Measurements from ENCODE around the gene MC5R.
A peak's percentile ranks its signal among the peaks of the same experiment; 100 is the strongest.

Gene MC5R

DNA sequence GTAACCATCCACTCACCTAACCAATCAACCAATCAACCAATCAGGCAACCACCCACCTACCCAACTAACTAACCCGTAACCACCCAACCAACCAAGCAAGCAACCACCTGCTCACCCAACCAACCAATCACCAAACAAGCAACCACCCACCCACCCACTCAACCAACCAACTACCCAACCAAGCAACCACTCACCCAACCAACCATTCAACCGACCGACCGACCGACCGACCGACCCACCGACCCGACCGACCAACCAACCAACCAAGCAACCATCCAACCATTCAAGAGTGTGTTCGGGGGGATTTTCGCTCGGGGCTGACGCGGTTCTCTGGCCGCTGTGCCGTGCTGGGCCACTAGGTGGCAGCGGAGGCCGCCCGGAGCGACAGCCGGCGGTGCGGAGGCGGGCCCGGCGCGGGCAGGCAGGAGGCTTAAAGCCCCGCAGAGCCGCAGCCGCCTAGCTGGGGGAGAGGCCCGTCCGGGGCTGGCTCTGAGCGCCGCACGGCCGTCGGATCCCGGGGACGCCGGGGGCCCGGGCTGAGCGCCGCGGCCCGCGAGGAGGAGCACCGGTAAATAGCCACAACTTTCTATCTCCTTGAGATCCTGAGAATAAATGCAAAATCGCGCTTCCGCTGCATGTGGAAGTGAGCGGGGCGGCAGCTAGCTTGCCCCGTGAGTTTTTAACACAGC, at the start of gene MC5R:
TSS of gene MC5R (plus strand) at position 443 of the 689 bp plus-strand sequence. CDS start 1,617 bp downstream, outside the sequence.
- Histone ChIP-seq H3K27ac (ENCODE audit: low read depth, low read length) (no peak within 1 kb of the TSS), H3K9me3 (ENCODE audit: low read length) (no peaks in the 10 kb centered on the region), H3K4me3 (ENCODE audit: low read depth in 1 of 2, low read length in 2 of 2) (peak within 1 kb of the TSS in 1 of 2 donors; percentile 21), H3K4me1 (ENCODE audit: insufficient read depth, low read length) (peaks cover 4% of the 10 kb centered on the region), H3K9ac (ENCODE audit: low read length) (no peak within 1 kb of the TSS), H3K27me3 (ENCODE audit: control insufficient read depth in 1 of 2, insufficient read depth in 2 of 2, low read length in 2 of 2) (peaks cover 0 to 5% of the 10 kb centered on the region in 2 donors), H3K36me3 (ENCODE audit: insufficient read depth, low read length) (no peaks in the 10 kb centered on the region)

DNA sequence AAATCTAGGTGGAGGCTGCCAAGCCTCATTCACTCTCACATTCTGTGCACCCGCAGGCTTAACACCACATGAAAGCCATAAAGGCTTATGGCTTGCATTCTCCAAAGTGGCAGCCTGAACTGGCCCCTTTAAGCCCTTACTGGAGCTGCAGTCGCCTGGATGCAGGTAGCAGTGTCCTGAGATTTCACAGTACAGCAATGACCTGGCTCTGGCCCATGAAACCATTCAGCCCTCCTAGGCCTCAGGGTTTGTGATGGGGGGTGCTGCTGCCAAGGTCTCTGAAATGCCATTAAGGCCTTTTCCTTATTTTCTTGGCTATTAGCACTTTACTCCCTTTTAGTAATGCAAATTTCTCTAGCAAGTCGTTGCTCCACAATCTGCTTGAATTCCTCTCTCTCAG, 48.9 kb upstream of the MC5R start:
- no peaks in the 10 kb centered on the region for H3K4me1 ChIP-seq (ENCODE audit: insufficient read depth, low read length)
- no peak overlapping the region for H3K27ac ChIP-seq (ENCODE audit: low read depth, low read length)
- no peak overlapping the region for H3K9ac ChIP-seq (ENCODE audit: low read length)
- no peaks in the 10 kb centered on the region for H3K27me3 ChIP-seq (ENCODE audit: control insufficient read depth in 1 of 2, insufficient read depth in 2 of 2, low read length in 2 of 2)
- H3K9me3 ChIP-seq (ENCODE audit: low read length) = no peaks in the 10 kb centered on the region
- no peaks in the 10 kb centered on the region for H3K36me3 ChIP-seq (ENCODE audit: insufficient read depth, low read length)
- no peak overlapping the region for H3K4me3 ChIP-seq (ENCODE audit: low read depth in 1 of 2, low read length in 2 of 2)

DNA sequence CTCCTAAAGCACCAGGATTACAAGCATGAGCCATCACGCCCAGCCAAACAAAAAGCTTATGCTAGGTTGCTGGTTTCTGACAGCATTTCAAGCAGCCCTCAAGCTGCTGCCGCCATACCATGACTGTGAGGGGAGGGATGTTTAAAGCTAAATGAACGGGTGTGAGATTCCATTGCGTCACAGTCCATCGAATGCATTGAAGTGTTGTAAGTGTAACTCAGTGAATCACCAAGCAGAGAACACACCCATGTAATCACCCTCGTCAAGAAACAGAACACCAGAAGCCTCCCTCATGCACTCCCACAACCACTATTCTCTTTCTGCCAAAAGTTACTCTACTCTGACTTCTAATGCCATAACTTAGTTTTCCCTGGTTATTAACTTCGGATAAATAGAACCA, 32.8 kb upstream of the MC5R start:
- Histone ChIP-seq H3K9ac (ENCODE audit: low read length) (no peak overlapping the region), H3K27ac (ENCODE audit: low read depth, low read length) (no peak overlapping the region), H3K27me3 (ENCODE audit: control insufficient read depth in 1 of 2, insufficient read depth in 2 of 2, low read length in 2 of 2) (no peaks in the 10 kb centered on the region), H3K36me3 (ENCODE audit: insufficient read depth, low read length) (no peaks in the 10 kb centered on the region), H3K9me3 (ENCODE audit: low read length) (no peaks in the 10 kb centered on the region), H3K4me3 (ENCODE audit: low read depth in 1 of 2, low read length in 2 of 2) (no peak overlapping the region), H3K4me1 (ENCODE audit: insufficient read depth, low read length) (no peaks in the 10 kb centered on the region)

DNA sequence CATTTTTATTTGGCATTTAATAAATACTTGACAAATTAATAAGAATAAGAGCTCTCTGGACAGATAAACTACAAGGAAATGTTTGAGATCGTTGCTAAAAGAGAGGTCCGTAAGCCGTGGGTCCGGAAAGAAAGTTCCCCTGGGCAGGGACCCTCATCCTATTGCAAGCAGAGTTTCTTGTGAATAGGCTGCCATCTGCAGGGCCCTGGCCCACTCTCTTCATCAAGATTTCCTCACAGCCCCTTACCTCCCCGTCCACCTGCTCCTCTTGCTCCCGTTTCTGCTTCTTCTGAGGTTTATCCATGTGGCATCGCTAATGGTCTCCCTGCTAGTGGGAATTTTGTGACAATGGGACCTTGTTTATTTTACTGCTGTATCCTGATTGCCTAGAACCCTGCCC, 30.1 kb upstream of the MC5R start:
- H3K9me3 ChIP-seq (ENCODE audit: low read length) = no peaks in the 10 kb centered on the region
- H3K27me3 ChIP-seq (ENCODE audit: control insufficient read depth in 1 of 2, insufficient read depth in 2 of 2, low read length in 2 of 2) = peaks cover 0 to 2% of the 10 kb centered on the region in 2 donors
- no peak overlapping the region for H3K9ac ChIP-seq (ENCODE audit: low read length)
- no peak overlapping the region for H3K27ac ChIP-seq (ENCODE audit: low read depth, low read length)
- no peak overlapping the region for H3K4me3 ChIP-seq (ENCODE audit: low read depth in 1 of 2, low read length in 2 of 2)
- H3K36me3 ChIP-seq (ENCODE audit: insufficient read depth, low read length) = no peaks in the 10 kb centered on the region
- no peaks in the 10 kb centered on the region for H3K4me1 ChIP-seq (ENCODE audit: insufficient read depth, low read length)

DNA sequence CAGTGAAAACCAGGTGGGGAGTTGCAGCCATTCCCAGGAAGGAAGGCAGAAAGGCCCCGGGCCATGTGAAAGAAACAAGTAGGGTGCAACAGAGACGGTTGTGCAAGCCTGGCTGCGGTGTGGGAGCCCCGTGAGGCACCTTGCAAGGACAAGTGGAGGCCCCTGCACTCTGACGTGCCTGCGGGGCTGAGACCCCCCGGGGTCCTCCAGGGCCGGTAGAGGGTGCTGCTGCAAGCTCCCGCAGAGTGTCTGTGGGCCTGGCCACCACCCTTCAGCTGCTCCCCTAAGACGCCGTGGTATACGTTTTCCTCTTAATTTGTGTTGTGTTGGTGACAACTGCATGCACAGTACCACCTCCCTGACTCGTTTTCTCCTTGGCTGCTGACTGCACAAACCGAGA, 27.4 kb upstream of the MC5R start:
- Histone ChIP-seq H3K9me3 (ENCODE audit: low read length) (no peaks in the 10 kb centered on the region), H3K4me3 (ENCODE audit: low read depth in 1 of 2, low read length in 2 of 2) (no peak overlapping the region), H3K27me3 (ENCODE audit: control insufficient read depth in 1 of 2, insufficient read depth in 2 of 2, low read length in 2 of 2) (peaks cover 0 to 8% of the 10 kb centered on the region in 2 donors), H3K9ac (ENCODE audit: low read length) (no peak overlapping the region), H3K4me1 (ENCODE audit: insufficient read depth, low read length) (no peaks in the 10 kb centered on the region), H3K36me3 (ENCODE audit: insufficient read depth, low read length) (no peaks in the 10 kb centered on the region), H3K27ac (ENCODE audit: low read depth, low read length) (no peak overlapping the region)

DNA sequence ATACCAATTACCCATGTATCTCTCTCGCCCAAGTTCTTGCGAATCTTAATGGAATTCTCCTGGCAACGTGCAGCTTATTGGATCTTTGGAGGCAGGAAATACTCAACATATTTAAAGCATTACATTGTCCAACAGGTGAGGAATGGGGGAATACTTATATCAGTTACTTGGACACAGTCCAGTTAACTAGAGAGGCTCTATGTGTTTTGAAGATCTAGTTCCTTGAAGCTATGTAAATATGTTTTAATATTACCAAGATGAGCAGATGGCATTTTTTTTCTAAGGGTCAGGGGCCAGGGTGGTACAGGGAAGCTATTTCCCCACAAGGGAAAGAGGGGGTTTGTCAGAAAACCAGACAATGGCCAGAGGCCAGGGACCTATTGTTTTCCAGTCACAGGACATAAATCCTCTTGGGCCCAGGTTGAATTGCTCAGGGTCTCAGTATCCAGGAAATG, 26.8 kb upstream of the MC5R start:
- H3K4me1 ChIP-seq (ENCODE audit: insufficient read depth, low read length) = no peaks in the 10 kb centered on the region
- no peak overlapping the region for H3K4me3 ChIP-seq (ENCODE audit: low read depth in 1 of 2, low read length in 2 of 2)
- no peaks in the 10 kb centered on the region for H3K36me3 ChIP-seq (ENCODE audit: insufficient read depth, low read length)

DNA sequence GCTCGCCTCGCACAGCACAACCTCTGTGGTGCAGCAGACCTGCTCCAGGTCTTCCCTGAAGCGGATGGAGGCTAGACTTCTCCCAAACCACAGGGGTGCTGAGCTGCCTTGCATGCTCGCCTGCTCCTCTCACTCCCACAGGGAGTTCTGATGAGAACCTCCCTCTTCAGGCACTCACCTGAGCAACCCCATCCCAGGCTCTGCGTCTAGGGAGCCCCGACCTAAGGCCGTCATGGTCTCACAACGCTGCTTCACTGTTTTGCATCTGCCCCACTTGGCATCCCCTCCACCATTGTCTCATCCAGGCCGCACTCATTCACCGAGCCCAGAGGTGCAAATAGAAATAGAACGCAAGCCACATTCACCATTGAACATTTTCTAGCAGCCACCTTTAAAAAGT, 24.6 kb upstream of the MC5R start:
- Histone ChIP-seq H3K4me1 (ENCODE audit: insufficient read depth, low read length) (no peaks in the 10 kb centered on the region), H3K36me3 (ENCODE audit: insufficient read depth, low read length) (no peaks in the 10 kb centered on the region), H3K4me3 (ENCODE audit: low read depth in 1 of 2, low read length in 2 of 2) (no peak overlapping the region), H3K9me3 (ENCODE audit: low read length) (no peaks in the 10 kb centered on the region), H3K9ac (ENCODE audit: low read length) (no peak overlapping the region), H3K27me3 (ENCODE audit: control insufficient read depth in 1 of 2, insufficient read depth in 2 of 2, low read length in 2 of 2) (peaks cover 0 to 8% of the 10 kb centered on the region in 2 donors), H3K27ac (ENCODE audit: low read depth, low read length) (no peak overlapping the region)

More for the DNA sequence above, 26.8 kb upstream of the MC5R start:
- Histone ChIP-seq H3K27me3 (ENCODE audit: control insufficient read depth in 1 of 2, insufficient read depth in 2 of 2, low read length in 2 of 2) (peaks cover 0 to 8% of the 10 kb centered on the region in 2 donors), H3K9ac (ENCODE audit: low read length) (no peak overlapping the region), H3K9me3 (ENCODE audit: low read length) (no peaks in the 10 kb centered on the region), H3K27ac (ENCODE audit: low read depth, low read length) (no peak overlapping the region)

DNA sequence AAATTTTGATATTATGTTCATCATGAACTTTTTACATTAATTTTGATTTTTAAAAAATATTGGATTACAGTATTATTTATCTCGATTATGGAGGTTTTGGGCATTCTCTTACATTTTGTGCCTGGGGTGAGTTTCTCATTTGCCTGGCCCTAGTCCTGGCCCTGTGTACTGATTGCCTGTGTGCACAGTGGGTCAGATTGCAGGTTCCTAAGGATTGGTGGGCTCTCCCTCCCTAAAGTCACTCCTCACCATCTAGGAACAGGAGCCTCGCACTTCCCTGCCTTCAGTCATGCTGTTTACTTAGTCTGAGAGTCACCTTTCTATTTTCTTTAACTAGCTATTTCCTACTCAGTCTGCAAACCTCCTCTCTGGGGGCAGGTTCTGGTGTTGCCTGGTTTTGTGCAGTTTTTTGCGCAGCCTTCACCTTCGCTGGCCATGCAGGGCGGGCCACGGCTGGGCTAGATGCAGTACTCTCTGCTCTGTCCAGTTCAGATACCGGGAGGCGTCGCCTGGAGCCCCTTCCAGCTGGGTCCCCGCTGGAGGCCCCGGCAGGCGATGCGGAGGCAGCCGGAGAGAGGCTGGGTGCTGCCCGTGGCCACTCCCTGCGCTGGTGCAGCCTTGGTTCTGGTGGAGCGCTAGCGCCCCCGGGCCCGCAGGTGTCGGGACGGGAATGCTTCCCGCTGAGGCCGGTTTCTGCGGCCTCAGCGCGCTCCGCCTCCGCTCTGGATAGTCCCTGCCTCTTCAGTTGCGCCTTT, 23.3 kb upstream of the MC5R start:
- Histone ChIP-seq H3K36me3 (ENCODE audit: insufficient read depth, low read length) (no peaks in the 10 kb centered on the region), H3K27me3 (ENCODE audit: control insufficient read depth in 1 of 2, insufficient read depth in 2 of 2, low read length in 2 of 2) (peaks cover 0 to 8% of the 10 kb centered on the region in 2 donors), H3K4me3 (ENCODE audit: low read depth in 1 of 2, low read length in 2 of 2) (peak overlapping the region in 1 of 2 donors; percentile 51), H3K9me3 (ENCODE audit: low read length) (no peaks in the 10 kb centered on the region), H3K27ac (ENCODE audit: low read depth, low read length) (no peak overlapping the region), H3K9ac (ENCODE audit: low read length) (no peak overlapping the region), H3K4me1 (ENCODE audit: insufficient read depth, low read length) (no peaks in the 10 kb centered on the region)

DNA sequence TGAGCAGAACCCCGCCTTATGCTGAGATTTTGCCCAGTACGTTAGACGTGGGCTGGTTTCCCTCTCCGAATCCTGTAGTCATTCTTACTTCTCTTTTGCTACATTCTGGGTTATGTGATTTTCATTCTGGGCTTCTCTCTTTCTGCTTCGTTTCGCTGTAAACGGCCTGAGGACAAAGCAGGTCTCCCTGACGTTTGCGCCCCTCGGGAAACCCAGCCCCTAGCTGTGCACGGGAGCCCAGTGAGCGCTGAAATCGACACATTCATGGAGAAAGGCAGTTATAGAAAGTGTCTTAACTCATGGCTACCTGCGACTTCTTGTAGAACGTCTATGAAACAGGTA, 22.7 kb upstream of the MC5R start:
- H3K9ac ChIP-seq (ENCODE audit: low read length) = no peak overlapping the region
- no peaks in the 10 kb centered on the region for H3K4me1 ChIP-seq (ENCODE audit: insufficient read depth, low read length)
- H3K9me3 ChIP-seq (ENCODE audit: low read length) = no peaks in the 10 kb centered on the region
- no peak overlapping the region for H3K27ac ChIP-seq (ENCODE audit: low read depth, low read length)
- peak overlapping the region in 1 of 2 donors; percentile 51 for H3K4me3 ChIP-seq (ENCODE audit: low read depth in 1 of 2, low read length in 2 of 2)
- H3K36me3 ChIP-seq (ENCODE audit: insufficient read depth, low read length) = no peaks in the 10 kb centered on the region
- H3K27me3 ChIP-seq (ENCODE audit: control insufficient read depth in 1 of 2, insufficient read depth in 2 of 2, low read length in 2 of 2) = peaks cover 0 to 8% of the 10 kb centered on the region in 2 donors

DNA sequence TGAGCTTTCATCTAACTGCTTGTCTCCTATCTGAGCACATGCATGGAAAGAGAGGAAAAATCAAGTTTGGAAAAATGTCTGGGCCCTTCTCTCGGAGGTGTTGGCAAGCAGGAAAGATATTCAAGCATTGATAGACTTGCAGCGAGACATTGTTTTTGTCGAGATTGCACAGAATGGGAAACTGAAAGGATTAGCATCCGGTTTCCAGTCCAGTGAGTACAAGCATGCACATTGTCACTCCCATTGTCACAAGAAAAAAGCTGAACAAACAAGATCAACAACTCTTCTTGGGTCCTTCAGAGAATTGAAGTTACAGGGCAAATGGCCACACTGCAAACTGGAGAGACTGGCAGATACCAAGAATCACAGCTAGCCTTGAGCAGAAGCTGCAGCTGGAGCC, 19.6 kb upstream of the MC5R start:
- no peaks in the 10 kb centered on the region for H3K4me1 ChIP-seq (ENCODE audit: insufficient read depth, low read length)
- H3K27me3 ChIP-seq (ENCODE audit: control insufficient read depth in 1 of 2, insufficient read depth in 2 of 2, low read length in 2 of 2) = peaks cover 0 to 1% of the 10 kb centered on the region in 2 donors
- H3K27ac ChIP-seq (ENCODE audit: low read depth, low read length) = no peak overlapping the region
- H3K36me3 ChIP-seq (ENCODE audit: insufficient read depth, low read length) = no peaks in the 10 kb centered on the region
- H3K9ac ChIP-seq (ENCODE audit: low read length) = no peak overlapping the region
- no peaks in the 10 kb centered on the region for H3K9me3 ChIP-seq (ENCODE audit: low read length)
- H3K4me3 ChIP-seq (ENCODE audit: low read depth in 1 of 2, low read length in 2 of 2) = no peak overlapping the region

DNA sequence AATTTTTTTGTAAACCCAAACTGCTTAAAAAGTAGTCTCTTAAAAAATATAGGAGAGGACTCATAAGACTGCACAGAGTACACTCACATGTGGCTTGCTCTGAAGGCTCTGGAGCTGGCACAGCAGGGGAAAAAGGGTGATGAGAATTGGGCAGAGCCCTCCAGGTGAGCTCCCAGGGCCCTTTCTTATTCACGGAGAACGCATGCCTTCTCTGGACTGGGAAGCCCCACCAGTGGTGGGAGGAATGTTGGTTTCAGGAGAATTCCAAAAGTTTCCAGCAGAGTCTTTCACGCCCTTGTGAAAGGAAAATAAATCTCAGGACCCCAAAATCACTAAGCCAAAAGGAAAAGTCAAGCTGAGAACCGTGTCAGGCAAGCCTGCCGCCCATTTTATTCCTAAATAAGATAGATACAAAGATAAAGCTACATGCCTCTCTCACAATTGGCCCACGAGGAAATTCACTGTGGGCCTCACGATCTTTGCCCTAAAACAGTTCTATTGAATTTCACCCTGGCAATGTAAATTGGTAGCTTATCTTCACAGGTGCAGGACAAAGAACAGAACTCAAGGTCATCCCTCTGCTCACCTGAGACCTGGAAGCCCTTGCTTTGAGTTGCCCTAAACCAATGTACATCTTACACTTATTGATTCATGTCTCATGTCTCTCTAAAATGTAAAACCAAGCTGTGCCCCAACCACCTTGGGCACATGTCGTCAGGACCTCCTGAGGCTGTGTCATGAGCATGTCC, 15.5 kb upstream of the MC5R start:
- no peak overlapping the region for H3K9ac ChIP-seq (ENCODE audit: low read length)
- H3K4me1 ChIP-seq (ENCODE audit: insufficient read depth, low read length) = no peaks in the 10 kb centered on the region
- no peaks in the 10 kb centered on the region for H3K9me3 ChIP-seq (ENCODE audit: low read length)
- no peaks in the 10 kb centered on the region for H3K27me3 ChIP-seq (ENCODE audit: control insufficient read depth in 1 of 2, insufficient read depth in 2 of 2, low read length in 2 of 2)
- H3K36me3 ChIP-seq (ENCODE audit: insufficient read depth, low read length) = no peaks in the 10 kb centered on the region
- H3K27ac ChIP-seq (ENCODE audit: low read depth, low read length) = no peak overlapping the region
- no peak overlapping the region for H3K4me3 ChIP-seq (ENCODE audit: low read depth in 1 of 2, low read length in 2 of 2)
